Astrocyte (in vitro differentiated cells and primary cell): ENCODE results near the gene NDEL1. TPM values are rescaled to one million over a fixed set of nuclear protein-coding genes. Genes with fewer than 3 reads are reported as not detected.
A peak's percentile ranks its signal among the peaks of the same experiment; 100 is the strongest.

Experiments used
- DNase-seq: peaks from one replicate; pipeline ENCODE4 v3.0.0-alpha.2; 2010; ENCODE audit warnings: low read depth
- FAIRE-seq: peaks from 2 replicates; lab custom pipeline; 2011; peaks lifted over from hg19 to GRCh38; lab: Jason Lieb, UNC
- H2AFZ ChIP-seq: 2 replicates; pipeline ENCODE4 v1.6.0; 2012; ENCODE audit warnings: low read depth, low read length, inconsistent platforms
- H3K27ac ChIP-seq: 2 replicates; pipeline ENCODE4 v1.5.1; 2011; ENCODE audit warnings: low read depth, low read length, inconsistent platforms
- H3K27me3 ChIP-seq: 2 replicates; pipeline ENCODE4 v1.6.0; 2011; ENCODE audit warnings: low read length, inconsistent platforms; ENCODE audit not compliant: insufficient read depth
- H3K36me3 ChIP-seq: 2 replicates; pipeline ENCODE4 v1.5.1; 2011; ENCODE audit warnings: low read length, inconsistent platforms; ENCODE audit not compliant: insufficient read depth
- H3K4me1 ChIP-seq: 2 replicates; pipeline ENCODE4 v1.5.1; 2011; ENCODE audit warnings: low read length, inconsistent platforms; ENCODE audit not compliant: insufficient read depth
- H3K4me2 ChIP-seq: 2 replicates; pipeline ENCODE4 v1.6.0; 2012; ENCODE audit warnings: low read length, inconsistent platforms
- H3K4me3 ChIP-seq: 2 replicates; pipeline ENCODE4 v1.5.1; 2011; ENCODE audit warnings: low read depth, mild to moderate bottlenecking, low read length, inconsistent platforms; ENCODE audit not compliant: insufficient read depth
- H3K79me2 ChIP-seq: 2 replicates; pipeline ENCODE4 v1.6.0; 2012; ENCODE audit warnings: mild to moderate bottlenecking, low read length, inconsistent platforms; ENCODE audit not compliant: insufficient read depth
- H3K9ac ChIP-seq: 2 replicates; pipeline ENCODE4 v1.6.0; 2012; ENCODE audit warnings: mild to moderate bottlenecking, low read length, inconsistent platforms
- H3K9me3 ChIP-seq: 2 replicates; pipeline ENCODE4 v1.5.1; 2012; ENCODE audit warnings: low read depth, mild to moderate bottlenecking, low read length, inconsistent platforms; ENCODE audit not compliant: insufficient read depth
- H4K20me1 ChIP-seq: 2 replicates; pipeline ENCODE4 v1.6.0; 2012; ENCODE audit warnings: low read length, inconsistent platforms; ENCODE audit not compliant: insufficient read depth
- H3K27ac Mint-ChIP-seq: one replicate; pipeline ENCODE4 v1.8.0; 2021; ENCODE audit warnings: mild to moderate bottlenecking, mixed read lengths; ENCODE audit not compliant: unreplicated experiment
- H3K27me3 Mint-ChIP-seq: one replicate; pipeline ENCODE4 v1.8.0; 2021; ENCODE audit warnings: low read depth, mixed read lengths; ENCODE audit not compliant: unreplicated experiment
- H3K36me3 Mint-ChIP-seq: one replicate; pipeline ENCODE4 v1.8.0; 2021; ENCODE audit warnings: low read depth, mixed read lengths; ENCODE audit not compliant: unreplicated experiment
- H3K4me1 Mint-ChIP-seq: one replicate; pipeline ENCODE4 v1.8.0; 2021; ENCODE audit warnings: low read depth, mixed read lengths; ENCODE audit not compliant: unreplicated experiment
- H3K4me3 Mint-ChIP-seq: one replicate; pipeline ENCODE4 v1.8.0; 2021; ENCODE audit warnings: mild to moderate bottlenecking, moderate library complexity, mixed read lengths; ENCODE audit not compliant: unreplicated experiment
- H3K9me3 Mint-ChIP-seq: one replicate; pipeline ENCODE4 v1.8.0; 2021; ENCODE audit warnings: mild to moderate bottlenecking, mixed read lengths; ENCODE audit not compliant: unreplicated experiment
- CTCF ChIP-seq: IDR thresholded peaks from 2 replicates; pipeline ENCODE4 v1.5.1; 2011; ENCODE audit warnings: low read depth, mild to moderate bottlenecking, inconsistent platforms, low read length, moderate library complexity; ENCODE audit not compliant: insufficient read depth
- EZH2 ChIP-seq: IDR thresholded peaks from 2 replicates; pipeline ENCODE4 v1.6.1; 2012; ENCODE audit warnings: mild to moderate bottlenecking, low read length, inconsistent platforms; ENCODE audit not compliant: insufficient read depth
- total RNA-seq: library from RNA; stranded (reverse); gene quantifications from 2 replicates; pipeline ENCODE4 v1.2.1, GENCODE V29; 2021

NDEL1 gene
- total RNA-seq, 1 donor from 2014 or later, result 102 TPM

DNA sequence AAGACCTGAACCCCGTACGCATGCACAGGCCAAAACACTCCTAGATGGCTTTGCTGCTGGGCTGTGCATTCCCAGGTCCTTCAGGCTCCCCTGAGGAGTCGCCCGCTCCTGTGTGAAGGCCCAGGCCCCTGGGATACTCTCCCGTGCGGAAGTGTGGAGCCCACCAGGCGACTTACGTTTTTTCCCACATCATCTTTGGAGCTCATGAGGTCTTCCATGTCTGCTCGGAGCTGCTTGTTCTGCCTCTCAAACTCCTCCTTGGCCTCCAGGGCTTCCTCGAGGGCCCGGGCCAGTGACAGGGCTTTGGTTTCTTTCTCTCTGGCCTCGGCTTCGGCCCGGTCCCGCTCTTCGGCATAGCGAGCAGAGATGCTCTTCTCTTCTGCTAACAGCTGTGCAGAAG, 56.4 kb downstream of the NDEL1 start:
- H3K27ac Mint-ChIP-seq, result no peak overlapping the region
- Histone ChIP-seq H3K4me1 (peaks cover 9% of the 10 kb centered on the region), H3K9ac (no peak overlapping the region), H3K27me3 (no peaks in the 10 kb centered on the region), H3K36me3 (peaks cover 65% of the 10 kb centered on the region), H3K4me3 (no peak overlapping the region), H3K4me2 (no peak overlapping the region), H3K27ac (no peak overlapping the region), H3K79me2 (no peaks in the 10 kb centered on the region), H2AFZ (no peak overlapping the region), H4K20me1 (peaks cover 20% of the 10 kb centered on the region), H3K9me3 (no peaks in the 10 kb centered on the region)
- peaks cover 33% of the 10 kb centered on the region for H3K36me3 Mint-ChIP-seq
- FAIRE-seq, result no peak
- H3K4me3 Mint-ChIP-seq, result no peak overlapping the region
- H3K4me1 Mint-ChIP-seq, result peaks cover 25% of the 10 kb centered on the region
- H3K27me3 Mint-ChIP-seq, result no peaks in the 10 kb centered on the region
- no peaks in the 10 kb centered on the region for H3K9me3 Mint-ChIP-seq
- DNase-seq, result no peak
- TF ChIP-seq EZH2 (no peak), CTCF (no peak)

DNA sequence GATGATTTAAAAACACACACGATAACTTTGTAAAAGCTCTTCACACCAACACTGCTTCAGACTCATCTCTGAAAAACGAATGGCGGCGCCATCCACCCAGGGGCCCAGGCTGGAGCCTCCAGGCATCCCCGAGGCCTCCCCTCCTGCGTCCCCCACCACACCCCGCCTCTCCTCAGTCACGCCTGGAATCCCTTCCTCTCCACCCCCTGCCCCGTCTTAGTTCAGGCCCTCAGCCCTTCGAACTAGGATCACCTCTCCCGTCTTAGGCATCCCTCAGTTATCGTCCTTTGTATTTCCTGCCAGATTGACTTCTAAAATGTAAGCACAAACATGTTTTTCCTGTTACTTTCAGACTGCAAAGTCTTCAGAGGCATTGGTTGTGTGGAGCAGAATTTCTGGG, 58.3 kb downstream of the NDEL1 start:
- Histone ChIP-seq H3K79me2 (no peaks in the 10 kb centered on the region), H3K4me1 (no peaks in the 10 kb centered on the region), H3K9me3 (no peaks in the 10 kb centered on the region), H2AFZ (no peak overlapping the region), H3K9ac (no peak overlapping the region), H3K27me3 (no peaks in the 10 kb centered on the region), H3K36me3 (peaks cover 67% of the 10 kb centered on the region), H4K20me1 (peaks cover 8% of the 10 kb centered on the region), H3K4me2 (no peak overlapping the region), H3K4me3 (no peak overlapping the region), H3K27ac (no peak overlapping the region)
- no peak for FAIRE-seq
- H3K4me1 Mint-ChIP-seq, result peaks cover 18% of the 10 kb centered on the region
- peaks cover 22% of the 10 kb centered on the region for H3K36me3 Mint-ChIP-seq
- H3K4me3 Mint-ChIP-seq, result no peak overlapping the region
- peak overlapping the region; percentile 31 for H3K27ac Mint-ChIP-seq
- no peaks in the 10 kb centered on the region for H3K27me3 Mint-ChIP-seq
- no peaks in the 10 kb centered on the region for H3K9me3 Mint-ChIP-seq
- no peak for DNase-seq
- TF ChIP-seq CTCF, result no peak
- TF ChIP-seq EZH2, result no peak

DNA sequence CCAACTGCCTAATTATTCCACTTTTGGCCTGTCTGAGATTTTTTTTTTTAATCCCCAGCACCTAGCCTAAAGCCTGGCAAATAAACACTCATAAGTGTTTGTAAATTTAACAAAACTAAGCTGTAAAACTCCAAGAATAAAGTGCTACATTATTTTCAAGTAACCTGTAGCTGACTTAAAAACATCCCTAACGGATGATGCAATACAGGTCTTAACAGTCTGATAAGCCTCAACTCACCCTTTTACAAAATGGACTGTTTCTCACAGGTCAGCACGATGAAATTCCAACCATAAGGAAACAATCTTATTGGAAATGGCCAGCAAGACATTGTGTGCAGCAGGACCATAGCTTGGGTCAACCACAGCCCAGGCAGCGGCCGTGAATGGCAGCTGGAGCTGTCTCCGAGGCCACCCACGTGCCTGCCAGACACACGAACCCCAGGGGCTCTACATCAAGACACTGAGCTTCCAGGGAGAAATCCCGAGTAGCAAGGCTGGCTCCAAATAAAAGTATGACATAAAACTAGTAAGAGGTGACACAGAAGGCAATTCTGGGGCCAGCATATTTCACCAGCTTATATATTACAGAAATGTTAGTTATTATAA, 58.9 kb downstream of the NDEL1 start:
- DNase-seq (no peak), FAIRE-seq (no peak)
- Mint-ChIP-seq H3K4me3 (no peak overlapping the region), H3K4me1 (peaks cover 12% of the 10 kb centered on the region), H3K27ac (peak overlapping the region; percentile 34), H3K27me3 (no peaks in the 10 kb centered on the region), H3K36me3 (peaks cover 20% of the 10 kb centered on the region), H3K9me3 (no peaks in the 10 kb centered on the region)
- H2AFZ ChIP-seq, result no peak overlapping the region
- H3K4me1 ChIP-seq, result no peaks in the 10 kb centered on the region
- peaks cover 73% of the 10 kb centered on the region for H3K36me3 ChIP-seq
- TF ChIP-seq CTCF (no peak), EZH2 (no peak)
- no peaks in the 10 kb centered on the region for H3K9me3 ChIP-seq
- no peak overlapping the region for H3K27ac ChIP-seq
- no peaks in the 10 kb centered on the region for H3K27me3 ChIP-seq
- H3K4me2 ChIP-seq, result no peak overlapping the region
- H3K4me3 ChIP-seq, result no peak overlapping the region
- H4K20me1 ChIP-seq, result peaks cover 8% of the 10 kb centered on the region
- H3K9ac ChIP-seq, result no peak overlapping the region
- H3K79me2 ChIP-seq, result no peaks in the 10 kb centered on the region
